HG03439 (cell line): Measurements from ENCODE around the gene TTLL10.

Experiments used
- ATAC-seq: cut with Tn5 transposase; IDR thresholded peaks from one replicate; pipeline ENCODE4 v1.9.1; 2021; ENCODE audit warnings: mild to moderate bottlenecking, moderate library complexity; ENCODE audit not compliant: unreplicated experiment

The TTLL10 gene

GRCh38 chr1:1217621-1218523 lies 44.2 kb downstream of the TTLL10 start:
- ATAC-seq: no peak

- ATAC-seq: no peak
Observed at GRCh38 chr1:1218524-1219200, 45.0 kb downstream of the TTLL10 start.

GRCh38 chr1:1219341-1219740 lies 45.7 kb downstream of the TTLL10 start:
- ATAC-seq: no peak

GRCh38 chr1:1220197-1220596 lies 46.5 kb downstream of the TTLL10 start:
- ATAC-seq: no peak

GRCh38 chr1:1221887-1222574 lies 48.4 kb downstream of the TTLL10 start:
- no peak for ATAC-seq

- no peak for ATAC-seq
Observed at GRCh38 chr1:1222575-1223225, 49.0 kb downstream of the TTLL10 start.

- no peak for ATAC-seq
Observed at GRCh38 chr1:1223321-1223720, 49.6 kb downstream of the TTLL10 start.

- ATAC-seq: no peak
Observed at GRCh38 chr1:1223891-1224290, 50.2 kb downstream of the TTLL10 start.

GRCh38 chr1:1225238-1225845 lies 51.7 kb downstream of the TTLL10 start:
- ATAC-seq: no peak

GRCh38 chr1:1225913-1226312 lies 52.2 kb downstream of the TTLL10 start:
- ATAC-seq: no peak

- ATAC-seq: no peak
Observed at GRCh38 chr1:1226566-1227362, 53.1 kb downstream of the TTLL10 start.

- no peak for ATAC-seq
Observed at GRCh38 chr1:1227386-1227785, 53.7 kb downstream of the TTLL10 start.

- no peak for ATAC-seq
Observed at GRCh38 chr1:1228187-1228586, 54.5 kb downstream of the TTLL10 start.

GRCh38 chr1:1228596-1229321 lies 55.1 kb downstream of the TTLL10 start:
- no peak for ATAC-seq

- no peak for ATAC-seq
Observed at GRCh38 chr1:1229770-1230169, 56.1 kb downstream of the TTLL10 start.

- ATAC-seq: no peak
Observed at GRCh38 chr1:1230656-1231399, 57.1 kb downstream of the TTLL10 start.

- ATAC-seq: peak; percentile 88
Observed at GRCh38 chr1:1231400-1232207, 57.9 kb downstream of the TTLL10 start, which contains the start of gene SDF4. TSS of gene SDF4 (minus strand) at chr1:1232001. CDS start at chr1:1228772, 3,229 bp downstream.
